ENCODE results near the gene KCNJ12. TPM values are rescaled to one million over a fixed set of nuclear protein-coding genes. Genes with fewer than 3 reads are reported as not detected.
"Not testable (repeated sequence)": the region's sequence is repeated elsewhere in the genome, so short reads cannot be mapped to it uniquely, and the experiment has no call there.

KCNJ12 gene
- polyA plus RNA-seq, 3 donors, result not detected

DNA sequence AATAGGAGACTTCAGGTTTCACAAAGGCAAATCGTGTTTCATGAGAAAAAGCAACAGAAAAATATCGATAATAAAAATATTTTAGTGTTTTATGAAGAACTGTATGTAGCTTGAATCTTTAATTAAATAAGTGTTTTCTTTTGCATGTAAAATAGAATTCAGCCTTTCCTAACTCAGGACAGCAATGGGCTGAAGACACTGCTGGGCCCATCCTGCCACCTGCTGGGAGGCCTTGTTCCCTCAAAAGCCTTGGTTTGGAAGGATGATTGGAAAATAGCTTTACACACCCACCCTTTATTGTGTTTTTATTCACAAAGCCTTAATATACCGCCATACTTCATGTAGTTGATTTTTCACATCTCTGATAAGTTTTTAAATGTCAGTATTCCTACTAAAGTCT lies 73.7 kb downstream of the KCNJ12 start:
- not testable (repeated sequence) for H3K27me3 ChIP-seq (ENCODE audit: control insufficient read depth in 2 of 2, insufficient read depth in 2 of 2, low read length in 2 of 2); H4K20me1 ChIP-seq (ENCODE audit: insufficient read depth, low read length); H3K79me2 ChIP-seq (ENCODE audit: insufficient read depth, low read length); H2AFZ ChIP-seq (ENCODE audit: insufficient read depth, low read depth, low read length, poor library complexity, severe bottlenecking); H3K4me3 ChIP-seq (replicated peaks in 1 of 3; ENCODE audit: low read depth in 2 of 3, low read length in 3 of 3); H3K4me1 ChIP-seq (ENCODE audit: control insufficient read depth in 1 of 2, insufficient read depth in 2 of 2, low read length in 2 of 2); H3K36me3 ChIP-seq (replicated peaks in 1 of 2; ENCODE audit: control insufficient read depth in 1 of 2, insufficient read depth in 2 of 2, low read length in 2 of 2); H3K4me1 Mint-ChIP-seq; H3K4me2 ChIP-seq (replicated peaks; ENCODE audit: extremely low read depth, low read length, poor library complexity, severe bottlenecking); H3K27ac Mint-ChIP-seq; H3K9ac ChIP-seq (ENCODE audit: insufficient read depth, low read length, poor library complexity, severe bottlenecking); DNase-seq; H3K4me3 Mint-ChIP-seq; H3K36me3 Mint-ChIP-seq; H3K27ac ChIP-seq (ENCODE audit: low read depth in 1 of 2, low read length in 2 of 2)
- TF ChIP-seq, protein P1, sequence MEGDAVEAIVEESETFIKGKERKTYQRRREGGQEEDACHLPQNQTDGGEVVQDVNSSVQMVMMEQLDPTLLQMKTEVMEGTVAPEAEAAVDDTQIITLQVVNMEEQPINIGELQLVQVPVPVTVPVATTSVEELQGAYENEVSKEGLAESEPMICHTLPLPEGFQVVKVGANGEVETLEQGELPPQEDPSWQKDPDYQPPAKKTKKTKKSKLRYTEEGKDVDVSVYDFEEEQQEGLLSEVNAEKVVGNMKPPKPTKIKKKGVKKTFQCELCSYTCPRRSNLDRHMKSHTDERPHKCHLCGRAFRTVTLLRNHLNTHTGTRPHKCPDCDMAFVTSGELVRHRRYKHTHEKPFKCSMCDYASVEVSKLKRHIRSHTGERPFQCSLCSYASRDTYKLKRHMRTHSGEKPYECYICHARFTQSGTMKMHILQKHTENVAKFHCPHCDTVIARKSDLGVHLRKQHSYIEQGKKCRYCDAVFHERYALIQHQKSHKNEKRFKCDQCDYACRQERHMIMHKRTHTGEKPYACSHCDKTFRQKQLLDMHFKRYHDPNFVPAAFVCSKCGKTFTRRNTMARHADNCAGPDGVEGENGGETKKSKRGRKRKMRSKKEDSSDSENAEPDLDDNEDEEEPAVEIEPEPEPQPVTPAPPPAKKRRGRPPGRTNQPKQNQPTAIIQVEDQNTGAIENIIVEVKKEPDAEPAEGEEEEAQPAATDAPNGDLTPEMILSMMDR (IDR thresholded peaks at IDR 0.05), result peak; percentile 9
- Mint-ChIP-seq H3K27me3 (ENCODE audit: low read depth in 3 of 3) (peaks cover 11 to 18% (median 18%) of the 10 kb centered on the region in 3 donors), H3K9me3 (peaks cover 5 to 18% (median 12%) of the 10 kb centered on the region in 7 donors)
- peaks cover 5 to 14% of the 10 kb centered on the region in 2 donors for H3K9me3 ChIP-seq (replicated peaks in 1 of 2; ENCODE audit: control insufficient read depth in 1 of 2, insufficient read depth in 1 of 2, low read length in 2 of 2)
- intact Hi-C loops (cut with micrococcal nuclease), result loop anchor here in 1 of 2 donors (5.0 kb wide), 1 partner anchor 62 kb away; no protein-coding TSS in a partner anchor
- WGBS (ENCODE audit: insufficient coverage), result no CpG with 5 or more reads among the region's 3 CpGs

DNA sequence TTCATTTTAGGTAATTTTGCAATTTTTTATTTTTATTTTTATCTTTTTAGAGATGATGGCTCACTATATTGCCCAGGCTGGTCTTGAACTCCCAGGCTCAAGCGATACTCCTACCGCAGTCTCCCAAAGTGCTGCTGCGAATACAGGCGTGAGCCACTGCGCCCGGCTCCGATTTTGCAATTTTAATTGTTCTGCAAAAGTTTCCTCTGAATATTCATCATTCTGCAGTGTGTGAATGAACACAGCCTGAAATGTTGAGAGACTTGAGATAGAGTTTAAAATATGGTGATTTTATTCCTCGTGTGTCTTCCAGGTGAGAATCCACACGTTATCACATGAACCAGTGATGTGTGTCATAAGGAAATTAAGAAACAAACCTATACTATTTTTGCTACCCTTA lies 75.8 kb downstream of the KCNJ12 start:
- H3K4me3 Mint-ChIP-seq, result no peak overlapping the region
- peaks cover 5 to 24% (median 12%) of the 10 kb centered on the region in 7 donors for H3K9me3 Mint-ChIP-seq
- Histone ChIP-seq H3K27me3 (ENCODE audit: control insufficient read depth in 2 of 2, insufficient read depth in 2 of 2, low read length in 2 of 2) (peaks cover 0 to 9% of the 10 kb centered on the region in 2 donors), H3K9me3 (replicated peaks in 1 of 2; ENCODE audit: control insufficient read depth in 1 of 2, insufficient read depth in 1 of 2, low read length in 2 of 2) (peaks cover 5 to 14% of the 10 kb centered on the region in 2 donors), H3K9ac (ENCODE audit: insufficient read depth, low read length, poor library complexity, severe bottlenecking) (no peak overlapping the region), H3K4me1 (ENCODE audit: control insufficient read depth in 1 of 2, insufficient read depth in 2 of 2, low read length in 2 of 2) (peaks cover 0 to 2% of the 10 kb centered on the region in 2 donors), H3K79me2 (ENCODE audit: insufficient read depth, low read length) (no peaks in the 10 kb centered on the region), H3K4me2 (replicated peaks; ENCODE audit: extremely low read depth, low read length, poor library complexity, severe bottlenecking) (no peak overlapping the region), H3K36me3 (replicated peaks in 1 of 2; ENCODE audit: control insufficient read depth in 1 of 2, insufficient read depth in 2 of 2, low read length in 2 of 2) (no peaks in the 10 kb centered on the region), H3K4me3 (replicated peaks in 1 of 3; ENCODE audit: low read depth in 2 of 3, low read length in 3 of 3) (no peak overlapping the region), H2AFZ (ENCODE audit: insufficient read depth, low read depth, low read length, poor library complexity, severe bottlenecking) (no peak overlapping the region), H3K27ac (ENCODE audit: low read depth in 1 of 2, low read length in 2 of 2) (no peak overlapping the region), H4K20me1 (ENCODE audit: insufficient read depth, low read length) (no peaks in the 10 kb centered on the region)
- no CpG with 5 or more reads among the region's 9 CpGs for WGBS (ENCODE audit: insufficient coverage)
- peaks cover 13 to 23% (median 17%) of the 10 kb centered on the region in 3 donors for H3K27me3 Mint-ChIP-seq (ENCODE audit: low read depth in 3 of 3)
- TF ChIP-seq, protein P1 (IDR thresholded peaks at IDR 0.05), result no peak
- peaks cover 8% of the 10 kb centered on the region for H3K4me1 Mint-ChIP-seq
- H3K36me3 Mint-ChIP-seq, result peaks cover 0 to 2% of the 10 kb centered on the region in 2 donors
- H3K27ac Mint-ChIP-seq, result no peak overlapping the region
- DNase-seq, result no peak
- intact Hi-C loops (cut with micrococcal nuclease), result loop anchor here (2.0 to 5.0 kb wide), 2 partner anchors 59 to 60 kb away; no protein-coding TSS in a partner anchor

All from CD14-positive monocyte (primary cell).